Left ventricle myocardium inferior (tissue), 1 donor: Measurements from ENCODE around the gene CBR1. TPM values are rescaled to one million over a fixed set of nuclear protein-coding genes. Genes with fewer than 3 reads are reported as not detected.

ENCODE experiments used
- DNase-seq: peaks from one replicate; pipeline ENCODE4 v3.0.0-alpha.2; 2020
- H3K27ac ChIP-seq: fragments of 200-600 bp; replicated peaks from 2 replicates; pipeline ENCODE4 v1.8.0; 2021
- H3K27me3 ChIP-seq: fragments of 200-600 bp; 2 replicates; pipeline ENCODE4 v1.8.0; 2021; ENCODE audit warnings: low read depth
- H3K36me3 ChIP-seq: fragments of 200-600 bp; 2 replicates; pipeline ENCODE4 v1.8.0; 2021
- H3K4me1 ChIP-seq: fragments of 200-600 bp; 2 replicates; pipeline ENCODE4 v1.8.0; 2021
- H3K4me3 ChIP-seq: fragments of 200-600 bp; 2 replicates; pipeline ENCODE4 v1.8.0; 2021; ENCODE audit warnings: mild to moderate bottlenecking, moderate library complexity
- H3K9me3 ChIP-seq: fragments of 200-600 bp; replicated peaks from 2 replicates; pipeline ENCODE4 v1.8.0; 2021
- CTCF ChIP-seq: fragments of 200-600 bp; IDR thresholded peaks from 2 replicates; pipeline ENCODE4 v1.8.0; 2021; ENCODE audit warnings: antibody characterized with exemption, mild to moderate bottlenecking, borderline replicate concordance
- intact Hi-C: fragments of 100-400 bp; cut with micrococcal nuclease; formaldehyde crosslinking; loops from one replicate; pipeline ENCODE4 v1.11.0; 2022
- total RNA-seq: library from RNA; stranded (reverse); fragmentation: NEBNext Ultra II Directional; extraction: Animal tissue kit (Norgen Biotek cat#: 25700); gene quantifications from one replicate; pipeline ENCODE4 v1.2.1, GENCODE V29; 2021
- donor health status: DM: no; HTN: yes; CAD: no; lungs with severe emphysema.

The CBR1 gene
- total RNA-seq, 1 donor from 2014 or later = 28.1 TPM

- Histone ChIP-seq H3K27me3 (no peaks in the 10 kb centered on the region), H3K4me1 (peaks cover 28% of the 10 kb centered on the region), H3K9me3 (no peaks in the 10 kb centered on the region), H3K27ac (no peak overlapping the region), H3K4me3 (no peak overlapping the region), H3K36me3 (peaks cover 89% of the 10 kb centered on the region)
- intact Hi-C loops = no loop called here
- DNase-seq = no peak
- TF ChIP-seq CTCF = no peak
Observed at GRCh38 chr21:36052860-36053714, 16.7 kb upstream of the CBR1 start.

GRCh38 chr21:36053715-36054062 lies 16.1 kb upstream of the CBR1 start:
- peaks cover 88% of the 10 kb centered on the region for H3K36me3 ChIP-seq
- DNase-seq = no peak
- no peaks in the 10 kb centered on the region for H3K27me3 ChIP-seq
- intact Hi-C loops = no loop called here
- peaks cover 34% of the 10 kb centered on the region for H3K4me1 ChIP-seq
- no peak overlapping the region for H3K27ac ChIP-seq
- H3K9me3 ChIP-seq = no peaks in the 10 kb centered on the region
- TF ChIP-seq CTCF = no peak
- no peak overlapping the region for H3K4me3 ChIP-seq

GRCh38 chr21:36055551-36055950 lies 14.3 kb upstream of the CBR1 start:
- Histone ChIP-seq H3K4me3 (no peak overlapping the region), H3K9me3 (no peaks in the 10 kb centered on the region), H3K27me3 (no peaks in the 10 kb centered on the region), H3K36me3 (peaks cover 70% of the 10 kb centered on the region), H3K4me1 (peaks cover 50% of the 10 kb centered on the region), H3K27ac (no peak overlapping the region)
- no peak for TF ChIP-seq CTCF
- no peak for DNase-seq
- intact Hi-C loops = no loop called here

- Histone ChIP-seq H3K4me1 (peaks cover 53% of the 10 kb centered on the region), H3K9me3 (no peaks in the 10 kb centered on the region), H3K4me3 (peak overlapping the region; percentile 87), H3K36me3 (peaks cover 37% of the 10 kb centered on the region), H3K27ac (peak overlapping the region; percentile 96), H3K27me3 (no peaks in the 10 kb centered on the region)
- peak; percentile 36 for DNase-seq
- TF ChIP-seq CTCF = no peak
- intact Hi-C loops = no loop called here
Observed at GRCh38 chr21:36059823-36060158, 10.0 kb upstream of the CBR1 start.

GRCh38 chr21:36060159-36060921 lies 9.5 kb upstream of the CBR1 start, which contains the start of gene SETD4:
Gene SETD4 (minus strand): TSS chr21:36060526. CDS start chr21:36058888, 1,638 bp downstream.
- no peaks in the 10 kb centered on the region for H3K9me3 ChIP-seq
- DNase-seq = peak; percentile 92
- intact Hi-C loops = no loop called here
- H3K36me3 ChIP-seq = peaks cover 31% of the 10 kb centered on the region
- no peaks in the 10 kb centered on the region for H3K27me3 ChIP-seq
- H3K27ac ChIP-seq = peak within 1 kb of the TSS; percentile 96
- peak within 1 kb of the TSS; percentile 87 for H3K4me3 ChIP-seq
- no peak for TF ChIP-seq CTCF
- H3K4me1 ChIP-seq = peaks cover 47% of the 10 kb centered on the region
